A549 (cell line): ENCODE results near the gene PRR5L. TPM values are rescaled to one million over a fixed set of nuclear protein-coding genes. Genes with fewer than 3 reads are reported as not detected.
A peak's percentile ranks its signal among the peaks of the same experiment; 100 is the strongest.

Source experiments
- ATAC-seq, 2 experiments: fragments of 200-7000 bp in 1 of 2; fragments of >200 bp in 1 of 2; cut with Nextera tagmentation in 1 of 2; cut with Tn5 transposase in 1 of 2; 3 replicates each; pipeline versions ENCODE4 v1.8.0 to v1.9.1; 2018 to 2020; ENCODE audit warnings: mild to moderate bottlenecking in 1 of 2, moderate library complexity in 1 of 2
- CTCF ChIA-PET: fragments of 300-600 bp; sonication (Branson Sonifier 250); formaldehyde crosslinking; extraction: SDS; loops from one replicate; lab custom pipeline; 2021; ENCODE audit warnings: antibody characterized with exemption, inconsistent platforms; lab: Yijun Ruan, JAX
- POLR2A ChIA-PET: fragments of 350-600 bp; formaldehyde crosslinking; extraction: SDS; loops from one replicate; lab custom pipeline; 2021; ENCODE audit warnings: antibody characterized with exemption, inconsistent platforms; lab: Yijun Ruan, JAX
- DNase-seq, 2 experiments: peaks; one replicate each; pipeline versions ENCODE4 v3.0.0 to v3.0.0-alpha.2; 2011 to 2016; ENCODE audit warnings: low read depth in 1 of 2, low spot score in 1 of 2
- FAIRE-seq: peaks from 2 replicates; lab custom pipeline; 2011; peaks lifted over from hg19 to GRCh38; lab: Jason Lieb, UNC
- H3K27ac ChIP-seq, 2 experiments: fragments of >200 bp; sonication (Bioruptor Twin); formaldehyde crosslinking; 3 replicates each; pipeline ENCODE4 v1.5.1; 2016 to 2017
- H3K4me1 ChIP-seq: fragments of >200 bp; sonication (Bioruptor Twin); formaldehyde crosslinking; 3 replicates; pipeline ENCODE4 v1.6.1; 2016
- H3K4me2 ChIP-seq: fragments of >200 bp; sonication (Bioruptor Twin); formaldehyde crosslinking; 3 replicates; pipeline ENCODE4 v1.6.1; 2016
- H3K4me3 ChIP-seq: fragments of >200 bp; sonication (Bioruptor Twin); formaldehyde crosslinking; 3 replicates; pipeline ENCODE4 v1.5.1; 2016
- H3K9me3 ChIP-seq: fragments of >200 bp; sonication (Bioruptor Twin); formaldehyde crosslinking; 3 replicates; pipeline ENCODE4 v1.6.1; 2016
- BHLHE40 ChIP-seq: IDR thresholded peaks from 2 replicates; pipeline ENCODE4 v1.6.1; 2012; ENCODE audit warnings: low read depth, low read length, inconsistent platforms
- CHD4 ChIP-seq: fragments of 200-600 bp; sonication (generic); IDR thresholded peaks from 2 replicates; pipeline ENCODE4 v1.6.1; 2016; ENCODE audit warnings: antibody characterized with exemption, mild to moderate bottlenecking, borderline replicate concordance
- EHMT2 ChIP-seq: fragments of 200-600 bp; sonication (generic); IDR thresholded peaks from 2 replicates; pipeline ENCODE4 v1.6.1; 2016; ENCODE audit warnings: antibody characterized with exemption, low read depth, mild to moderate bottlenecking, moderate library complexity
- FOXS1 ChIP-seq: fragments of 250-450 bp; sonication (Bioruptor Pico); IDR thresholded peaks from 2 replicates; pipeline ENCODE4 v1.5.0; 2020; ENCODE audit warnings: mild to moderate bottlenecking, moderate library complexity
- HES2 ChIP-seq: fragments of >200 bp; sonication (Bioruptor Twin); formaldehyde crosslinking; IDR thresholded peaks from 2 replicates; pipeline ENCODE4 v1.6.1; 2016
- JUN ChIP-seq, 2 experiments: fragments of >200 bp; sonication (Bioruptor Twin); formaldehyde crosslinking; IDR thresholded peaks; 2 replicates in 1 of 2; 3 replicates in 1 of 2; pipeline ENCODE4 v1.6.1; 2016 to 2017
- JUNB ChIP-seq: fragments of >200 bp; sonication (Bioruptor Twin); formaldehyde crosslinking; IDR thresholded peaks from 2 replicates; pipeline ENCODE4 v1.6.1; 2016
- NPAS2 ChIP-seq: fragments of 250-450 bp; sonication (Bioruptor Pico); IDR thresholded peaks from 2 replicates; pipeline ENCODE4 v1.8.0; 2022; ENCODE audit warnings: mild to moderate bottlenecking, moderate library complexity, borderline replicate concordance
- PHF8 ChIP-seq: fragments of 200-600 bp; sonication (generic); IDR thresholded peaks from 2 replicates; pipeline ENCODE4 v1.6.1; 2016; ENCODE audit warnings: low read depth, mild to moderate bottlenecking, antibody characterized with exemption, moderate library complexity, borderline replicate concordance
- POLR2AphosphoS2 ChIP-seq: conservative IDR thresholded peaks from 2 replicates; pipeline ENCODE4 v1.6.1; 2012; ENCODE audit warnings: low read length, improper control_type of control experiment, inconsistent platforms
- RAD21 ChIP-seq, 2 experiments: fragments of >200 bp in 1 of 2; sonication (Bioruptor Twin) in 1 of 2; formaldehyde crosslinking in 1 of 2; IDR thresholded peaks in 1 of 2; conservative IDR thresholded peaks in 1 of 2; 2 replicates in 1 of 2; 3 replicates in 1 of 2; pipeline ENCODE4 v1.6.1; 2012 to 2018; ENCODE audit warnings: inconsistent platforms in 1 of 2
- RARB ChIP-seq: fragments of 250-450 bp; sonication (Bioruptor Pico); IDR thresholded peaks from 2 replicates; pipeline ENCODE4 v1.8.0; 2021; ENCODE audit warnings: mild to moderate bottlenecking, moderate library complexity
- RFX5 ChIP-seq: fragments of 450-650 bp; IDR thresholded peaks from 2 replicates; pipeline ENCODE4 v1.7.1; 2014; ENCODE audit warnings: antibody characterized with exemption, mild to moderate bottlenecking, moderate library complexity
- RNF2 ChIP-seq: fragments of 200-600 bp; sonication (generic); IDR thresholded peaks from 2 replicates; pipeline ENCODE4 v1.6.1; 2016; ENCODE audit warnings: low read depth, mild to moderate bottlenecking, antibody characterized with exemption, moderate library complexity, borderline replicate concordance
- SMC3 ChIP-seq: fragments of >200 bp; sonication (Bioruptor Twin); formaldehyde crosslinking; IDR thresholded peaks from 3 replicates; pipeline ENCODE4 v1.6.1; 2018; ENCODE audit warnings: inconsistent platforms
- SREBF2 ChIP-seq: fragments of 450-650 bp; IDR thresholded peaks from 2 replicates; pipeline ENCODE4 v1.6.1; 2014; ENCODE audit warnings: mild to moderate bottlenecking, moderate library complexity
- TFCP2L1 ChIP-seq: fragments of 250-450 bp; sonication (Bioruptor Pico); IDR thresholded peaks from 2 replicates; pipeline ENCODE4 v1.5.0; 2021; ENCODE audit warnings: mild to moderate bottlenecking
- TP53 ChIP-seq: fragments of 250-450 bp; sonication (Bioruptor Pico); IDR thresholded peaks from 2 replicates; pipeline ENCODE4 v1.5.0; 2021; ENCODE audit warnings: mild to moderate bottlenecking, moderate library complexity
- ZFP36 ChIP-seq: fragments of 450-650 bp; IDR thresholded peaks from 2 replicates; pipeline ENCODE4 v1.6.1; 2014; ENCODE audit warnings: borderline replicate concordance; ENCODE audit not compliant: partially characterized antibody
- WGBS: methylation state at CpG from one replicate; pipeline ENCODE4 v1.1.6; 2017; ENCODE audit errors: missing lambda C conversion rate; 5-methylcytosine and 5-hydroxymethylcytosine counted together
- polyA plus RNA-seq, 4 experiments: library from polyadenylated mRNA; depleted of rRNA in 3 of 4; stranded (reverse); fragments of >200 nt; fragmentation: RNase III in 1 of 4; extraction: RNeasy Plus Mini Kit Qiagen cat#74134 plus additional on column Dnase treatment in 1 of 4; gene quantifications; 2 replicates in 3 of 4; 3 replicates in 1 of 4; pipeline ENCODE4 v1.2.3, GENCODE V29; 2011 to 2017
- TF ChIP-seq, protein P1 (sequence below): fragments of >200 bp; sonication (Bioruptor Twin); formaldehyde crosslinking; IDR thresholded peaks from 3 replicates; pipeline ENCODE4 v1.5.1; 2016
- TF ChIP-seq, protein P2 (sequence below): fragments of 250-450 bp; sonication (Bioruptor Pico); IDR thresholded peaks from 2 replicates; pipeline ENCODE4 v1.5.0; 2020; ENCODE audit warnings: low read depth, mild to moderate bottlenecking, moderate library complexity
- TF ChIP-seq, protein P3 (sequence below): IDR thresholded peaks from 2 replicates; pipeline ENCODE4 v1.6.1; 2012

PRR5L gene
- polyA plus RNA-seq, 2 of the 4 experiments (the other 2 are of a cell fraction) = 6.9 to 12.1 TPM

GRCh38 chr11:36254713-36255112 lies 41.4 kb upstream of the PRR5L start:
- Histone ChIP-seq H3K4me1 (0 out of 3 replicates have a peak, but pooled peaks cover 4% of the 10 kb centered on the region), H3K9me3 (no peaks in the 10 kb centered on the region), H3K4me3 (no peak overlapping the region), H3K4me2 (0 out of 3 replicates have a peak overlapping the region, but pooled peaks have one; percentile 23), H3K27ac (peak overlapping the region in 1 of 2 experiments; percentile 30; a peak in 1 of 6 replicates)
- no peak for TF ChIP-seq EHMT2
- no peak for TF ChIP-seq TFCP2L1 (CRISPR knock-in tag)
- TF ChIP-seq CHD4 = no peak
- POLR2A ChIA-PET = no interaction called here
- peak in 1 of 2 experiments; percentile 18 for DNase-seq
- no peak for FAIRE-seq
- ATAC-seq = no peak
- WGBS = 30% methylated on average over 1 of the region's 1 CpG
- CTCF ChIA-PET = interaction anchor here (0.8 kb wide), 2 partner anchors 433 to 635 kb away, joined by 3 to 4 read pairs; partner anchors contain the start of gene FJX1

DNA sequence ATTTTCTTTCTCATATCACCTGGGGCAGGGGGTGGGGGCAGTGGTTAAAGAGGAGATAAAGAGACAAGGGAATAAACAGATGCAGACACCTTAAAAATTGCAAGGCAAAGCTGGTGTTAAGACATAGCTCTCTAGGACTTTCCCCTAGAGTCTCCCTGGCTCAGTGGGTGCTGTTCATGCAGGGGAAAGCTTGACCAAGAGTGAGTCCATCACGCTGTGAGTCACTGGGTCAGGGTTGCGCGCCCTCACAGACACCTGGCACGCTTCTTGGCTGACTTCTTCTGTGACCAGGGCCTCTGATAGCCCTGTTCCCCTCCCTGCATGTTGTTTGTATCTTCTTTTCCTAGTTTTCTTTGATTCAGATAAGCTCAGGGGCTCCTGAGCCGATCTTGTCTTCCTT lies 38.7 kb upstream of the PRR5L start:
- ATAC-seq = no peak
- ChIA-PET CTCF (interaction anchor here (0.6 to 4.3 kb wide), 11 partner anchors 10 to 436 kb away, joined by 3 to 43 read pairs (median 3); no protein-coding TSS in a partner anchor), POLR2A (no interaction called here)
- no peak for TF ChIP-seq TFCP2L1 (CRISPR knock-in tag)
- TF ChIP-seq, protein P1, sequence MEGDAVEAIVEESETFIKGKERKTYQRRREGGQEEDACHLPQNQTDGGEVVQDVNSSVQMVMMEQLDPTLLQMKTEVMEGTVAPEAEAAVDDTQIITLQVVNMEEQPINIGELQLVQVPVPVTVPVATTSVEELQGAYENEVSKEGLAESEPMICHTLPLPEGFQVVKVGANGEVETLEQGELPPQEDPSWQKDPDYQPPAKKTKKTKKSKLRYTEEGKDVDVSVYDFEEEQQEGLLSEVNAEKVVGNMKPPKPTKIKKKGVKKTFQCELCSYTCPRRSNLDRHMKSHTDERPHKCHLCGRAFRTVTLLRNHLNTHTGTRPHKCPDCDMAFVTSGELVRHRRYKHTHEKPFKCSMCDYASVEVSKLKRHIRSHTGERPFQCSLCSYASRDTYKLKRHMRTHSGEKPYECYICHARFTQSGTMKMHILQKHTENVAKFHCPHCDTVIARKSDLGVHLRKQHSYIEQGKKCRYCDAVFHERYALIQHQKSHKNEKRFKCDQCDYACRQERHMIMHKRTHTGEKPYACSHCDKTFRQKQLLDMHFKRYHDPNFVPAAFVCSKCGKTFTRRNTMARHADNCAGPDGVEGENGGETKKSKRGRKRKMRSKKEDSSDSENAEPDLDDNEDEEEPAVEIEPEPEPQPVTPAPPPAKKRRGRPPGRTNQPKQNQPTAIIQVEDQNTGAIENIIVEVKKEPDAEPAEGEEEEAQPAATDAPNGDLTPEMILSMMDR = no peak
- no peak for TF ChIP-seq RAD21 (conservative IDR thresholded peaks at IDR 0.05 in 1 of 2, IDR thresholded peaks at IDR 0.05 in 1 of 2)
- TF ChIP-seq, protein P2, sequence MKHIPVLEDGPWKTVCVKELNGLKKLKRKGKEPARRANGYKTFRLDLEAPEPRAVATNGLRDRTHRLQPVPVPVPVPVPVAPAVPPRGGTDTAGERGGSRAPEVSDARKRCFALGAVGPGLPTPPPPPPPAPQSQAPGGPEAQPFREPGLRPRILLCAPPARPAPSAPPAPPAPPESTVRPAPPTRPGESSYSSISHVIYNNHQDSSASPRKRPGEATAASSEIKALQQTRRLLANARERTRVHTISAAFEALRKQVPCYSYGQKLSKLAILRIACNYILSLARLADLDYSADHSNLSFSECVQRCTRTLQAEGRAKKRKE (CRISPR knock-in tag) = no peak
- TF ChIP-seq RNF2 = no peak
- TF ChIP-seq BHLHE40 = no peak
- TF ChIP-seq JUN (IDR thresholded peaks at IDR 0.05) = no peak
- no peak for TF ChIP-seq PHF8
- no peak for TF ChIP-seq ZFP36
- no peak for TF ChIP-seq FOXS1 (CRISPR knock-in tag)
- TF ChIP-seq CHD4 = no peak
- TF ChIP-seq NPAS2 (CRISPR knock-in tag) = no peak
- TF ChIP-seq RARB (CRISPR knock-in tag) = no peak
- TF ChIP-seq RFX5 = no peak
- TF ChIP-seq TP53 (CRISPR knock-in tag) = no peak
- WGBS = 33% methylated on average over 5 of the region's 5 CpGs
- H3K4me2 ChIP-seq = no peak overlapping the region
- no peak for DNase-seq
- H3K4me1 ChIP-seq = 0 out of 3 replicates have a peak, but pooled peaks cover 4% of the 10 kb centered on the region
- no peaks in the 10 kb centered on the region for H3K9me3 ChIP-seq
- H3K4me3 ChIP-seq = no peak overlapping the region
- no peak overlapping the region for H3K27ac ChIP-seq
- no peak for FAIRE-seq

GRCh38 chr11:36258730-36259360 lies 37.2 kb upstream of the PRR5L start:
- no peak for FAIRE-seq

More at GRCh38 chr11:36258730-36259360, 37.2 kb upstream of the PRR5L start:
- Histone ChIP-seq H3K4me1 (0 out of 3 replicates have a peak, but pooled peaks cover 4% of the 10 kb centered on the region), H3K9me3 (no peaks in the 10 kb centered on the region), H3K4me3 (no peak overlapping the region), H3K4me2 (no peak overlapping the region), H3K27ac (0 out of 6 replicates have a peak overlapping the region, but pooled peaks of 1 of the 2 experiments have one; percentile 6)
- ChIA-PET CTCF (interaction anchor here (0.6 to 4.3 kb wide), 29 partner anchors 9 to 800 kb away, joined by 3 to 43 read pairs (median 4); no protein-coding TSS in a partner anchor), POLR2A (interaction anchor here (1.0 kb wide), 1 partner anchor 437 kb away, joined by 4 read pairs; no protein-coding TSS in a partner anchor)
- peak; percentile 60 to 68 for DNase-seq
- ATAC-seq = peak; percentile 90 to 97
- TF ChIP-seq, protein P3, sequence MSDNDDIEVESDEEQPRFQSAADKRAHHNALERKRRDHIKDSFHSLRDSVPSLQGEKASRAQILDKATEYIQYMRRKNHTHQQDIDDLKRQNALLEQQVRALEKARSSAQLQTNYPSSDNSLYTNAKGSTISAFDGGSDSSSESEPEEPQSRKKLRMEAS = 0 out of 2 replicates have a peak, but pooled peaks have one; percentile 59
- TF ChIP-seq FOXS1 (CRISPR knock-in tag) (no peak), POLR2AphosphoS2 (no peak), BHLHE40 (no peak), EHMT2 (no peak), JUNB (no peak), SMC3 (peak; percentile 68), RAD21 (conservative IDR thresholded peaks at IDR 0.05 in 1 of 2, IDR thresholded peaks at IDR 0.05 in 1 of 2) (peak; percentile 78 to 82), SREBF2 (no peak), HES2 (no peak)
- TF ChIP-seq, protein P1 = peak; percentile 68
- 36% methylated on average over 12 of the region's 12 CpGs for WGBS
